Smooth muscle cell of trachea (primary cell): ENCODE results near the gene TRMT2A. TPM values are rescaled to one million over a fixed set of nuclear protein-coding genes. Genes with fewer than 3 reads are reported as not detected.

Source experiments
- total RNA-seq: library from RNA; depleted of rRNA; stranded (reverse); fragments of >200 nt; gene quantifications from 2 replicates; pipeline ENCODE4 v1.2.1, GENCODE V29; 2014

The TRMT2A gene, protein sequence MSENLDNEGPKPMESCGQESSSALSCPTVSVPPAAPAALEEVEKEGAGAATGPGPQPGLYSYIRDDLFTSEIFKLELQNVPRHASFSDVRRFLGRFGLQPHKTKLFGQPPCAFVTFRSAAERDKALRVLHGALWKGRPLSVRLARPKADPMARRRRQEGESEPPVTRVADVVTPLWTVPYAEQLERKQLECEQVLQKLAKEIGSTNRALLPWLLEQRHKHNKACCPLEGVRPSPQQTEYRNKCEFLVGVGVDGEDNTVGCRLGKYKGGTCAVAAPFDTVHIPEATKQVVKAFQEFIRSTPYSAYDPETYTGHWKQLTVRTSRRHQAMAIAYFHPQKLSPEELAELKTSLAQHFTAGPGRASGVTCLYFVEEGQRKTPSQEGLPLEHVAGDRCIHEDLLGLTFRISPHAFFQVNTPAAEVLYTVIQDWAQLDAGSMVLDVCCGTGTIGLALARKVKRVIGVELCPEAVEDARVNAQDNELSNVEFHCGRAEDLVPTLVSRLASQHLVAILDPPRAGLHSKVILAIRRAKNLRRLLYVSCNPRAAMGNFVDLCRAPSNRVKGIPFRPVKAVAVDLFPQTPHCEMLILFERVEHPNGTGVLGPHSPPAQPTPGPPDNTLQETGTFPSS
- total RNA-seq = 35.2 and 56.6 TPM in 2 replicates

DNA sequence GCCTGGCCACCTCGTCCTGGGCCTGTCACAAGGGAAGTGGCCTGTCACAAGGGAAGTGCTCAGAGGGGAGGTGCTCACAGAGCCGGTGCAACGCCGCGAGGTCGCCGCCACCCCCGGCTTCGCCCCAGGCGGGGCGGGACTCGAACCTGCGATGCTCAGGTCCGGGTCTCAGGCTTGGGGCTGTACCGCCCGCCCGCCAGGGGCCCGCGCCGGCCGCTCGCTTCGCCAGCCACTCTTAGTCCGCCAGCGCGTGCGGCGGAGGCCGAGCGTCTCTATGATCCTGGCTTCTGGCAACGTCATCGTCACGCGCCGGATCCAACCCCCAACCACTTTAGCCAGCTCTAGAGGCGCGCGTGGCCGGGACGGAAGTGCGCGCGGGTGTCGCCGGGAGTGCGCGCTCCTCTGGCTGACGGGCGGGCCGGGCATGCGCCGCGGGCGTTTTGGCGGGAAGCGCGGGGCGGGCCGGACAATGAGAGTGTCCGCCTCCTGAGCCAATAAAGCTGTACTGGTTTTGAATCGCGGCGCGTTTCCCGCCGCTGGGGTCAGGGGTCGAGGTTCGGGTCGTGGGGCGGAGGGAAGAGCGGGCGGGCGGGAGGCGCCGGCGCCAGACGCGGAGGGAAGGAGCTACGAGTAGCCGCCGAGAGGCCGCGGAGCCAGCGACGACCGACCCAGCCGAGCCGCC lies at the start of gene TRMT2A:
TSS of gene TRMT2A (minus strand) at position 276 of the 682 bp plus-strand sequence. CDS start 320 bp downstream, outside the sequence.

DNA sequence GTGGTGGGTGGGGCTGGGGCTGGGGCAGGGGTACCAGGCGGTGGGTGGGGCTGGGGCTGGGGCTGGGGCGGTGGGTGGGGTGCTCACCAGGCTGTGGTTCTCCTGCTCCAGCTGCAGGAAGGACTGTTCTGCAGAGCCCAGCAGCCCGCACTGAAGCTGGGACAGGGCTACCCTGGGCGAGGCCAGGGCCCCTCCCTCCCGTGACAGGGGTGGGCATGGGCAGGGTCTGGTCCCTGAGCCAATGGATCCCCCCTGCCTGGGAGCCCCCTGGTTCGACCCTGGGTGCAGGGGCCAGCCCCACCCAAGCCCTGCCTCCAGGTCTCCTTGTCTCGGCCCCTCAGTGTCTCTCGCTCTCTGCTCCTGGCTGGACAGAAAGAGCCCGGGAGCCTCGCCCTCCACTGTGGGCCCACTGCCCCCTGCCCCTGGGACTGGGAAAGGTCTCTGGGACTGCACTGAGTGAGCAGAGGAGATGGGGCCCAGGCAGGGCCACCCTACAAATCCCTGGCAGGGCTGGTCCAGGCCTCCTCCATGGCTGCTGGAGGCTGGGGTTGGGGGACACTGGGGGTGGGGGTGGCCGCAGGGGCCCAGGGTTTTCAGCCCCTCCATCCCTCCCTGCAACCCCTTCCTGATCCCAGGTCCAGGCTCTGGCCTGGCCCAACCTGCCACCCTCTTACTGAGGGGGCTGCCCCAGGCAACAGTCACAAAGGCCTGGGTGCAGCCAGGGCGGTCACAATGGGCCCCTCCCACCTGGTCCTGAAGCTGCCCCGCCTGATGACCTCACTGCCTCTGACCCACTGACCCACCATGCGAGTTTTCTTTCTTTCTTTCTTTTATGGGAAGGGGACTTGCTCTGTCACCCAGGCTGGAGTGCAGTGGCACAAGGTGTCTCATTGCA lies 33.6 kb upstream of the TRMT2A start, which contains the start of gene CCDC188:
TSS of gene CCDC188 (minus strand) at position 675 of the 895 bp plus-strand sequence. CDS start at position 606, 69 bp downstream.

DNA sequence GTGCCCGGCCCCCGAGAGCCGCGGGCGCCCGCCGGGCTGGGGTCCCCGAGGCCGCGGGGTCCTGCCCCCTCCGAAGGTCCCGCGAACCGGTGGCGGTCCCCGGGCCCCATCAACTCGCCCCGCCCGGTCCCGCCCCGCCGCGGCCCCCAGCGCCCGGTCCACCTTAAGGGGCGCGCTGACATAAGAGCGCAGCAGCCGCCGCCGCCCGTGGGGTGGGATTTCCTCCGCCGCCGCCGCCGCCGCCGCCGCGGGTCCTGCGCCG lies 14.5 kb upstream of the TRMT2A start, which contains the start of gene ZDHHC8:
TSS of gene ZDHHC8 (plus strand) at position 208 of the 262 bp plus-strand sequence. CDS start 144 bp downstream, outside the sequence.

DNA sequence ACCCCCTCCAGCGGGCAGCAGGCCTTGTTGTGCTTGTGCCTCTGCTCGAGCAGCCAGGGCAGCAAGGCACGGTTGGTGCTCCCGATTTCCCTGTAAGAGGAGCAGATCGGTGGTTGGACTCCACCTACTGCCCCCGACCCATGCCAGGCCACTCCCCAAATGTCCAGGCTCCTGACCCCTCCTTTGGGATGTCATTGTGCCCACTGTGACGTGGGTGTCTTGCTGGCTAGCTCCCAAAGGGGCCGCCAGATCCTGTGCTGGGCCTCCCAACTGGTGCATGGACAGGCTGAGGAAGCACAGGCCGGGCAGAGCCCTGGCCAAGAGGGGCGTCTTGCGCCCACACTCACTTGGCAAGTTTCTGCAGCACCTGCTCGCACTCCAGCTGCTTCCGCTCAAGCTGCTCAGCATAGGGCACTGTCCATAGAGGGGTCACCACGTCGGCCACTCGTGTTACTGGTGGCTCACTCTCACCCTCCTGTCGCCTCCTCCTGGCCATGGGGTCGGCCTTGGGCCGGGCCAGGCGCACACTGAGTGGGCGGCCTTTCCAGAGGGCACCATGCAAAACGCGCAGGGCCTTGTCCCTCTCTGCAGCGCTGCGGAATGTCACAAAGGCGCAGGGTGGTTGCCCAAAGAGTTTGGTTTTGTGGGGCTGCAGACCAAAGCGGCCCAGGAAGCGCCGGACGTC lies 1.2 kb downstream of the TRMT2A start, which contains the start of gene RANBP1:
TSS of gene RANBP1 (plus strand) at position 414 of the 685 bp plus-strand sequence. CDS start at position 495, 81 bp downstream.

DNA sequence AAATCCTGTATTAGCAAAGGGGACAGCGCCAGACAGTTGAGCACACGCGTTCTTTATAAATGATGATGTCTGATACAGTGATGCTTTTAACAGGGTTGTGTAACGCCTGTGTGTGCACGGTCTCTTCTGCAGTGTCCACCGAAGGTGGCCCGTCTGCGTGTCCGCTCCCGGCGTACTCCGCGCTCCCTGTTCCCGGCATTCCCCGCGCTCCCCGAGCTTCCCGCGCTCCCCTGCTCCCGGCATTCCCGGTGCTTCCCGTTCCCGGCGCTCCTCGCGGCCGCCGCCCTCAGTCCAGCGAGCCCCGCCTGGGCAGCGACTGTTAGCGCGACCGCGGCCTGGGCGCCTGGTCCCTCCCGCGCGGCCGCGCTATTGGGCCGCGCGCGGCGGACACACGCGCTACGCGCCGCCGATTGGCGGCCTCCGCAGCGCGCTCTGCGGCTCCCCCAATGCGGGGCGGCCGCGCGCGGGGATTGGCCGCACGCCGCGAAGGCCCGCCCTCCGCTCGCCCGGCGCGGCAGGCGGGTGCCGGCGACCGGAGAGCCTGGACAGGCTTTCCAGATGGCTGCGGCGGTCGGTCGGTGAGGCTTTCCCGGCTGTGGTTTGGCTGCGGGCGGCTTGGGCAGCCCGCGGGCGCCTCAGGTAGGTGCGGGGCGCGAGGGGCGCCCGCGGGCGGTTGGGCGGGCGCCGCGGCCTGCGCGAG lies 37.1 kb downstream of the TRMT2A start, which contains the start of gene DGCR8:
TSS of gene DGCR8 (plus strand) at position 497 of the 700 bp plus-strand sequence. CDS start 5,723 bp downstream, outside the sequence.

Other genes starting within 250 kb of the TRMT2A start
- 194 and 410 TPM in 2 replicates for gene COMT, start 175.5 kb downstream of the TRMT2A start, total RNA-seq
- 16.5 and 28.5 TPM in 2 replicates for gene TXNRD2, start 175.4 kb downstream of the TRMT2A start, total RNA-seq
- 10.3 and 16.4 TPM in 2 replicates for gene ARVCF, start 100.4 kb downstream of the TRMT2A start, total RNA-seq
- gene TANGO2, start 96.1 kb downstream of the TRMT2A start, total RNA-seq = 42.6 and 62.0 TPM in 2 replicates
- gene DGCR8, start 37.0 kb downstream of the TRMT2A start, total RNA-seq = 19.5 and 23.3 TPM in 2 replicates
- gene RANBP1, start 1.1 kb downstream of the TRMT2A start, total RNA-seq = 132 and 263 TPM in 2 replicates
- gene ZDHHC8, start 14.6 kb upstream of the TRMT2A start, total RNA-seq = 11.6 and 21.2 TPM in 2 replicates
- 0.15 TPM in 1 of 2 replicates, not detected in the other for gene CCDC188, start 33.8 kb upstream of the TRMT2A start, total RNA-seq
- 0.15 and 0.33 TPM in 2 replicates for gene RTN4R, start 151.1 kb upstream of the TRMT2A start, total RNA-seq
- 63.5 and 74.2 TPM in 2 replicates for gene DGCR6L, start 202.8 kb upstream of the TRMT2A start, total RNA-seq